ENCODE results near the gene GADD45G. TPM values are rescaled to one million over a fixed set of nuclear protein-coding genes. Genes with fewer than 3 reads are reported as not detected.

The GADD45G gene
- total RNA-seq, 2 donors from 2014 or later: 80.0 to 294 TPM

DNA sequence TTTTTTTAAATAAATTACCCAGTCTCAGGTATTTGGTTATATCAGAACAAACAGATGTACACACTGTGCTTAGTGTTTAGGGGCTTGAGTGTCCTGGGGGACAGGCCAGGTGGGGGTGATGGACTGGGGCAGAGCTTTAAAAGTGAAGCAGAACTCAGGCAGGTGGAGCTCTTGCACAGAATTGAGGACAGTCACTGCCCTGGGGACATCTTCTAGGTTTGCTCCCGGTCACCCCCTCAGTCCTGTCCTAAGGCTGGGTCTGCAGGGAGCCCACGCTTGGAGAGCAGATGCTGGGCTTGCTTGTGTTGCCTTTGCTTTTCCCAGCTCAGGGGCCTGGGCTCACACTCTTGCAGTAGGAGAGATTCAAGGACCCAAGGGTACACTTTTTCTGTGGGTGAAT, 10.8 kb downstream of the GADD45G start:
- peaks cover 0 to 5% of the 10 kb centered on the region in 2 donors for H3K9me3 ChIP-seq
- H3K4me1 ChIP-seq: no peaks in the 10 kb centered on the region
- no peaks in the 10 kb centered on the region for H3K36me3 ChIP-seq
- TF ChIP-seq, protein P1, sequence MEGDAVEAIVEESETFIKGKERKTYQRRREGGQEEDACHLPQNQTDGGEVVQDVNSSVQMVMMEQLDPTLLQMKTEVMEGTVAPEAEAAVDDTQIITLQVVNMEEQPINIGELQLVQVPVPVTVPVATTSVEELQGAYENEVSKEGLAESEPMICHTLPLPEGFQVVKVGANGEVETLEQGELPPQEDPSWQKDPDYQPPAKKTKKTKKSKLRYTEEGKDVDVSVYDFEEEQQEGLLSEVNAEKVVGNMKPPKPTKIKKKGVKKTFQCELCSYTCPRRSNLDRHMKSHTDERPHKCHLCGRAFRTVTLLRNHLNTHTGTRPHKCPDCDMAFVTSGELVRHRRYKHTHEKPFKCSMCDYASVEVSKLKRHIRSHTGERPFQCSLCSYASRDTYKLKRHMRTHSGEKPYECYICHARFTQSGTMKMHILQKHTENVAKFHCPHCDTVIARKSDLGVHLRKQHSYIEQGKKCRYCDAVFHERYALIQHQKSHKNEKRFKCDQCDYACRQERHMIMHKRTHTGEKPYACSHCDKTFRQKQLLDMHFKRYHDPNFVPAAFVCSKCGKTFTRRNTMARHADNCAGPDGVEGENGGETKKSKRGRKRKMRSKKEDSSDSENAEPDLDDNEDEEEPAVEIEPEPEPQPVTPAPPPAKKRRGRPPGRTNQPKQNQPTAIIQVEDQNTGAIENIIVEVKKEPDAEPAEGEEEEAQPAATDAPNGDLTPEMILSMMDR (IDR thresholded peaks at IDR 0.05): no peak
- H3K27ac ChIP-seq: no peak overlapping the region
- DNase-seq (ENCODE audit: low spot score): no peak
- H3K27me3 ChIP-seq: no peaks in the 10 kb centered on the region
- no peak overlapping the region for H3K4me3 ChIP-seq

DNA sequence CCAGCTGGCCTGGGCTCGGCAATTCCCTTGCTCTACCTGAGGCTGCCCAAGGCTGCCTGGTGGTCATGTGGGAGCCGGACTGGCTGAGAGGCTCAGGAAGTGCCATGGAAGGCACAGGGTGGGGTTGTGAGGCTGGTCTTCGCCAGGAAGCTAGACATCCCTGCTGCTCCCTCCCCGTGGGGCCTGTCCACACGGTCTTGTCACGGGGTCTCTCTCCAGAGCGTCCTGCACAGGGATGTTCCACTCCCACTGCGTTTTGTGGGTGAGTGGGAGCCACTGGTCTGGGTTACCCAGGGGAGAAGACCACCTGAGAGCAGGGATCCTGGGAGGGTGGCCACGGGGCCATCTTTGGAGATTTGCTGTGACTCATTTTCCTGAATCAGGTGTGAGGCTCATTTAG, 11.6 kb downstream of the GADD45G start:
- no peak for DNase-seq (ENCODE audit: low spot score)
- Histone ChIP-seq H3K4me1 (peaks cover 0 to under 1% of the 10 kb centered on the region in 2 donors), H3K27ac (no peak overlapping the region), H3K9me3 (peaks cover 0 to 5% of the 10 kb centered on the region in 2 donors), H3K27me3 (no peaks in the 10 kb centered on the region), H3K4me3 (no peak overlapping the region), H3K36me3 (no peaks in the 10 kb centered on the region)
- TF ChIP-seq, protein P1 (IDR thresholded peaks at IDR 0.05): no peak

DNA sequence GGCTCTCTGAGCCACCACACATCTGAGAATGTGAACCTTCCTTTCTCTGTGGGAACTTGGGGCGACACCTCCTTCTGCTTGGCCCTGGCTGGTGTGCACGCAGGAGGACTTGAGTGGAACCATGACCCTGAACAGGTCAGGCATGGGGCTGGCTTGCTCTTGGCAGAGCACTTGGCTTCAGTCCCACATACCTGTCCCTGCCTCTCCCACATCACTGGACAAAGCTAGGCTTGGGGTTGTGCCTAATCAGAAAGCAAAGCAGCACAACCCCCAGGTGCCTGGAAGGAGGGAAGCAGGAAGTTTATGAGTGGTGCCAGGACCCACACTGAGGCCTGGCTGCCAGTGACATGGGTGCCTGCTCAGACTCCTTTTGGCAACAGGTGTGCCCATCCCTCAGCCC, 13.2 kb downstream of the GADD45G start:
- TF ChIP-seq, protein P1 (IDR thresholded peaks at IDR 0.05): no peak
- Histone ChIP-seq H3K9me3 (no peaks in the 10 kb centered on the region), H3K4me1 (peaks cover 0 to 16% of the 10 kb centered on the region in 2 donors), H3K36me3 (no peaks in the 10 kb centered on the region), H3K27ac (no peak overlapping the region), H3K27me3 (no peaks in the 10 kb centered on the region), H3K4me3 (no peak overlapping the region)
- DNase-seq (ENCODE audit: low spot score): no peak

DNA sequence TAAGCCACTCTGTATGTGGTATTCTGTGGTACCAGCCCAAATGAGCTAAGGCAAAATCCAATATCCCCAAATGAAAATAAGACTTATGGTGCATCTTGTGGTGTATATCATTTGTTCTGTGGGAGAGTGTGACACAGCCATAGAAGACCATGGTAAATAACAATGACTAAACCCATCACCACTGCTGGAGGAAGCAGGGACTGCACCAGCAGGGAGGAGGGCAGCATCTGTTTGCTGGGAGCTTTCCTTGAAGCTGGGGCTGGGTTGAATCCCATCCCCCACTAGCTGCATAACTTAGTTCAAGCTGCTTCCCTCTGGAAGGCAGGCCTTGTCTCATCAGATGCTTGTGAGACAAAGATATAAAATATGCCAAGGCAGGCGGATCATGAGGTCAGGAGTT, 14.2 kb downstream of the GADD45G start:
- H3K27ac ChIP-seq: no peak overlapping the region
- DNase-seq (ENCODE audit: low spot score): no peak
- peaks cover 0 to 26% of the 10 kb centered on the region in 2 donors for H3K4me1 ChIP-seq
- H3K4me3 ChIP-seq: no peak overlapping the region
- H3K27me3 ChIP-seq: no peaks in the 10 kb centered on the region
- TF ChIP-seq, protein P1 (IDR thresholded peaks at IDR 0.05): no peak
- no peaks in the 10 kb centered on the region for H3K36me3 ChIP-seq
- no peaks in the 10 kb centered on the region for H3K9me3 ChIP-seq

DNA sequence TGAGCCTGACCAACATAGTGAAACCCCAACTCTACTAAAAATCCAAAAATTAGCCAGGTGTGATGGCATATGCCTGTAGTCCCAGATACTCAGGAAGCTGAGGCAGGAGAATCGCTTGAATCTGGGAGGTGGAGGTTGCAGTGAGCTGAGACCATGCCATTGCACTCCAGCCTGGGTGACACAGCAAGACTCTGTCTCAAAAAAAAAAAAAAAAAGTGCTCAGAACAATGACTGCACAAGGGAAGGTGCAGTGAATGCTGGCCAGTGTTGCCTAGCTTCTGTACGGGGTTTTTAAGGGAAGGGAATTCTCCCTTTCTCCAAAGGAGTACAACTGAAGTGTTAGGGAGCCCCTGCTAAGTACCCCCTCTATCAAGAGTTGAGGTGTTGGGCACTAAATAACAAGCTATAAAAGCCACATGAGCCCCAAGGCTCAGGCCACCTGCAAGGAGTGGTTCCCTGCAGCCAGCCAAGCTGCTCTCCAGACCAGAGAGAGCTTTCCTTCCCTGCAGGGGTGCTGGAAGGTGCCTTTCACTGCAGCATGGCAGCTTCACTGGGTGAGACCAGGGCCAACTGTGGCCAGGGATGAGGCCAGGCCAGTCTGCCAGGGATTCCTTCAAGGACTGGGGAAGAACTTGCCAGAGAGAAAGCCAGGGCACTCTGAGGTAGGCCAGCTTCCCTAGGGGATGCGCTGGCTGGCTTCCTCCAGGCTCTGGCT, 14.8 kb downstream of the GADD45G start:
- peaks cover 0 to 32% of the 10 kb centered on the region in 2 donors for H3K4me1 ChIP-seq
- no peaks in the 10 kb centered on the region for H3K27me3 ChIP-seq
- DNase-seq (ENCODE audit: low spot score): no peak
- H3K27ac ChIP-seq: no peak overlapping the region
- H3K36me3 ChIP-seq: no peaks in the 10 kb centered on the region
- H3K9me3 ChIP-seq: no peaks in the 10 kb centered on the region
- TF ChIP-seq, protein P1 (IDR thresholded peaks at IDR 0.05): no peak
- H3K4me3 ChIP-seq: no peak overlapping the region

DNA sequence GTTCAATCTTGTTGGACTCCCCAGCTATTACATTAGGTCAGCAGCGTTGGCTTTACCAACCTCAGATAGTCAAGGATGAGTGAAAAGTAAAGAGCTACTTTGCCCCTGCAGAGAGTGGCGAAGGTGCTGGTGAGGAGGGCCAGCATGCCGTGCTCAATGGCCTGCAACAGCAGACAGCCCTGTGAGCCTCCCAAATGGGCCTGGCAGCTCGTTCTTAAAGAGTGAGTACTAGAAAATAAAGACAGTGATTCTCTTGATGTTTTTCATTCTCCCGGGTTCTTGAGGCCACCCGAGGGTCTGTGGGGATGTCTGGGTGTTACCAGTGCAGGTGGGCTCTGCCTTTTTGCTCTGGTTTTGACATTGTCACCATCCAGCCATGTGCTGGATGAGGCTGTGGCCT, 16.2 kb downstream of the GADD45G start:
- Histone ChIP-seq H3K9me3 (no peaks in the 10 kb centered on the region), H3K27me3 (no peaks in the 10 kb centered on the region), H3K4me1 (peaks cover 0 to 33% of the 10 kb centered on the region in 2 donors), H3K4me3 (no peak overlapping the region), H3K36me3 (no peaks in the 10 kb centered on the region), H3K27ac (peak overlapping the region in 1 of 2 donors; percentile 82)
- no peak for DNase-seq (ENCODE audit: low spot score)
- TF ChIP-seq, protein P1 (IDR thresholded peaks at IDR 0.05): no peak
